IPS-15b (cell line): ENCODE measurements around the gene SV2A.
"Not testable (repeated sequence)": the region's sequence is repeated elsewhere in the genome, so short reads cannot be mapped to it uniquely, and the experiment has no call there.

Experiments used
- H3K27me3 ChIP-seq: one replicate; pipeline ENCODE4 v1.6.1; 2013; ENCODE audit warnings: low read length; ENCODE audit not compliant: control insufficient read depth, insufficient read depth
- H3K36me3 ChIP-seq: one replicate; pipeline ENCODE4 v1.6.1; 2013; ENCODE audit warnings: low read length; ENCODE audit not compliant: control insufficient read depth, insufficient read depth
- H3K4me1 ChIP-seq: one replicate; pipeline ENCODE4 v1.6.1; 2013; ENCODE audit warnings: mild to moderate bottlenecking, low read length; ENCODE audit not compliant: control insufficient read depth, insufficient read depth
- H3K4me3 ChIP-seq: one replicate; pipeline ENCODE4 v1.5.1; 2013; ENCODE audit warnings: low read depth, low read length
- H3K9ac ChIP-seq: one replicate; pipeline ENCODE4 v1.6.1; 2013; ENCODE audit warnings: low read depth, mild to moderate bottlenecking, low read length
- H3K9me3 ChIP-seq: one replicate; pipeline ENCODE4 v1.6.1; 2013; ENCODE audit warnings: mild to moderate bottlenecking, low read length; ENCODE audit not compliant: control insufficient read depth, insufficient read depth

The SV2A gene

GRCh38 chr1:149903836-149904491 lies 13.7 kb downstream of the SV2A start:
- H3K9me3 ChIP-seq: no peaks in the 10 kb centered on the region
- H3K36me3 ChIP-seq: peaks cover 13% of the 10 kb centered on the region
- H3K27me3 ChIP-seq: peaks cover 9% of the 10 kb centered on the region
- no peak overlapping the region for H3K9ac ChIP-seq
- no peaks in the 10 kb centered on the region for H3K4me1 ChIP-seq
- no peak overlapping the region for H3K4me3 ChIP-seq

GRCh38 chr1:149899460-149900284 lies 18.0 kb downstream of the SV2A start, which contains the start of gene BOLA1:
Gene BOLA1, plus strand, starts transcription at chr1:149899568. Its CDS starts 492 bp downstream, at chr1:149900060.
- Histone ChIP-seq H3K36me3 (no peaks in the 10 kb centered on the region), H3K4me3 (peak within 1 kb of the TSS; percentile 90), H3K9ac (peak within 1 kb of the TSS; percentile 93), H3K4me1 (no peaks in the 10 kb centered on the region), H3K27me3 (peaks cover 9% of the 10 kb centered on the region), H3K9me3 (no peaks in the 10 kb centered on the region)

DNA sequence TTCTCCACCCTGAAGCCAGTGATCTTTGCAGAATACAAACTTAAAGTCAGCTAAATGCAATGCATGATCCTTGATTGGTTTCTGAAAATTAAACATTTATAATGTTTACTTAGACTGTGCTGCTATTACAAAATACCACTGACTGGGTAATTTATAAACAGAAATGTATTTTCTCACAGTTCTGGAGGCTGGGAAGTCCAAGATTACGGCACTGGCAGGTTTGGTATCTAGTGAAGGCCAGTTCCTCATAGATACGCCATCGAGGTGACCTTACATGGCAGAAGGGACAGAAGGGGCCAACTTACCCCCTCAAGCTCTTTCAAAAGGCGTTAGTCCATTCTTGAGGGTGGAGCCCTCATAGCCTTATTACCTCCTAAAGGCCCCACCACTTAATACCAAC lies 21.1 kb downstream of the SV2A start:
- no peaks in the 10 kb centered on the region for H3K36me3 ChIP-seq

GRCh38 chr1:149888999-149889289 lies 28.7 kb downstream of the SV2A start:
- Histone ChIP-seq H3K9me3 (no peaks in the 10 kb centered on the region), H3K9ac (peak overlapping the region; percentile 95), H3K27me3 (no peaks in the 10 kb centered on the region), H3K4me1 (peaks cover 8% of the 10 kb centered on the region), H3K4me3 (peak overlapping the region; percentile 54), H3K36me3 (no peaks in the 10 kb centered on the region)

More for the DNA sequence above, 21.1 kb downstream of the SV2A start:
- H3K9me3 ChIP-seq: no peaks in the 10 kb centered on the region
- no peaks in the 10 kb centered on the region for H3K4me1 ChIP-seq
- H3K9ac ChIP-seq: no peak overlapping the region
- H3K4me3 ChIP-seq: no peak overlapping the region
- peaks cover 9% of the 10 kb centered on the region for H3K27me3 ChIP-seq

DNA sequence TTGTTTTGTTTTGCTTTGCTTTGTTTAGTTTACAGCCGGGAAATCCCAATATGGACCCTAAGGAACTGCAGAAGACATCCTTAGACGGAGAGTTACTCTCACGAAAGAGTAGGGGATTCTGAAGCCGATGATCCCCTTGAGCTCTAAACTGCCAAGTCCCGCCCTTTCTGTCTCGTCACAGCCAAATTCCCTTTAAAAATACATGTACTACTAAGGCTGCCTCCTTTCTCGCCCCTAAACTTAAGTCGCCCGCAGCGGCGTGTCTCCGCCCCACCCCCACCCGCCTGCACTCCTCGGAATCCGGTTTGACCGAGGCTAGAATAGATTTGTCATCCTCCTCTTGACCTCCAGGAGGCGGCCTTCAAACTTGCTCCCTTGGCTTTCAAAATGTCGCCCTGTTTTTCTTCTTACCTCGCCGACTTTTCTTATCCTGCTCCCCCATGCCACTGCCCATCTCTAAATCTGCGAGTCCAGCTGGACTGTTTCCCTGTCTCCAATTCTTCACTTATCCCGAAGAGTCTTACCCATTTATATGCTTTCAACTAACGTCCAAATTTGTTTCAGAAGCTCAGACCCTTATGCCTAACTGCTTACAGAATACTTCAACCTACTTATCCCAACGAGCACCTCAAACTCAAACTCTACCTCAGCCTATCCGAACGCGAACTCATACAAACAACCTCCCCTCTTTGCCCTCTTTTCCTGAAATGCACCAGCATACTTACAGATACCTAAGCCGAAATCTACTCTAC lies 29.2 kb downstream of the SV2A start:
- no peaks in the 10 kb centered on the region for H3K9me3 ChIP-seq
- no peaks in the 10 kb centered on the region for H3K27me3 ChIP-seq
- H3K4me1 ChIP-seq: peaks cover 8% of the 10 kb centered on the region
- no peaks in the 10 kb centered on the region for H3K36me3 ChIP-seq
- H3K4me3 ChIP-seq: peak overlapping the region; percentile 54
- peak overlapping the region; percentile 95 for H3K9ac ChIP-seq

- Histone ChIP-seq H3K36me3 (no peaks in the 10 kb centered on the region), H3K9me3 (no peaks in the 10 kb centered on the region), H3K4me1 (peaks cover 8% of the 10 kb centered on the region), H3K9ac (peak overlapping the region; percentile 95), H3K4me3 (peak overlapping the region; percentile 69), H3K27me3 (no peaks in the 10 kb centered on the region)
Observed at GRCh38 chr1:149887456-149888246, 30.0 kb downstream of the SV2A start.

GRCh38 chr1:149887196-149887455 lies 30.5 kb downstream of the SV2A start:
- not testable (repeated sequence) for H3K36me3 ChIP-seq, H3K9me3 ChIP-seq, H3K27me3 ChIP-seq, H3K4me1 ChIP-seq
- peak overlapping the region; percentile 69 for H3K4me3 ChIP-seq
- peak overlapping the region; percentile 94 for H3K9ac ChIP-seq

- Histone ChIP-seq H3K9ac (peak overlapping the region; percentile 98), H3K4me1 (peaks cover 8% of the 10 kb centered on the region), H3K27me3 (no peaks in the 10 kb centered on the region), H3K9me3 (no peaks in the 10 kb centered on the region), H3K36me3 (no peaks in the 10 kb centered on the region), H3K4me3 (peak overlapping the region; percentile 83)
Observed at GRCh38 chr1:149886396-149887195, 31.0 kb downstream of the SV2A start.

DNA sequence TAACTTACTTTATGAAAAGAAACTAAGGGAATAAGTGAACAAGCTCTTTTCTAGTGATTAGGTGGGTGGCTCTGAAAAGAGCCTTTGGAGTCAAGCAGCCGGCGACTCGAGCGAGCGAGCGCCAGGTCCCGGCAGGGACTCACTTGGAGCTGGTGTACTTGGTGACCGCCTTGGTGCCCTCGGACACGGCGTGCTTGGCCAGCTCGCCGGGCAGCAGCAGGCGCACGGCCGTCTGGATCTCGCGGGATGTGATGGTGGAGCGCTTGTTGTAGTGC lies 31.6 kb downstream of the SV2A start:
- not testable (repeated sequence) for H3K4me1 ChIP-seq, H3K36me3 ChIP-seq, H3K27me3 ChIP-seq, H3K9me3 ChIP-seq
- H3K4me3 ChIP-seq: peak overlapping the region; percentile 83
- H3K9ac ChIP-seq: peak overlapping the region; percentile 98

GRCh38 chr1:149885339-149886120 lies 32.1 kb downstream of the SV2A start:
- H3K4me3 ChIP-seq: peak overlapping the region; percentile 83
- no peaks in the 10 kb centered on the region for H3K9me3 ChIP-seq
- H3K4me1 ChIP-seq: peaks cover 8% of the 10 kb centered on the region
- H3K36me3 ChIP-seq: no peaks in the 10 kb centered on the region
- H3K27me3 ChIP-seq: no peaks in the 10 kb centered on the region
- peak overlapping the region; percentile 98 for H3K9ac ChIP-seq
